SK-N-SH (cell line): ENCODE data around the gene SLC39A3. TPM values are rescaled to one million over a fixed set of nuclear protein-coding genes. Genes with fewer than 3 reads are reported as not detected.

ENCODE experiments used
- CTCF ChIA-PET: fragments of 300-600, 350-600 bp; formaldehyde crosslinking; extraction: SDS; loops from one replicate; lab custom pipeline; 2021; lab: Yijun Ruan, JAX
- POLR2A ChIA-PET: fragments of 350-600 bp; sonication (Branson Sonifier 250); formaldehyde crosslinking; extraction: SDS; loops from one replicate; lab custom pipeline; 2020; ENCODE audit warnings: antibody characterized with exemption, inconsistent platforms; lab: Yijun Ruan, JAX
- DNase-seq: peaks from one replicate; pipeline ENCODE4 v3.0.0; 2012
- H2AFZ ChIP-seq: fragments of 200-600 bp; sonication (generic); 2 replicates; pipeline ENCODE4 v1.8.1; 2016; ENCODE audit warnings: antibody characterized with exemption, mild to moderate bottlenecking, low read depth
- H3F3A ChIP-seq: fragments of 200-600 bp; sonication (generic); replicated peaks from 2 replicates; pipeline ENCODE3; 2016; ENCODE audit warnings: antibody characterized with exemption, mild to moderate bottlenecking; ENCODE audit not compliant: insufficient read depth
- H3K27ac ChIP-seq, 2 experiments: fragments of 200-500 bp in 1 of 2; fragments of 200-600 bp in 1 of 2; sonication (Bioruptor generic) in 1 of 2; sonication (generic), shearing (Covaris generic) in 1 of 2; 2 replicates each; pipeline versions ENCODE4 v1.5.1 to v1.6.1; 2014 to 2016; ENCODE audit warnings: low read depth in 2 of 2, inconsistent platforms in 1 of 2, low read length in 1 of 2, mild to moderate bottlenecking in 1 of 2, mixed read lengths in 1 of 2
- H3K27me3 ChIP-seq: fragments of 200-600 bp; sonication (generic), shearing (Covaris generic); 2 replicates; pipeline ENCODE4 v1.6.1; 2016; ENCODE audit warnings: mixed run types; ENCODE audit not compliant: insufficient read depth
- H3K36me3 ChIP-seq, 2 experiments: fragments of 200-500 bp in 1 of 2; fragments of 200-600 bp in 1 of 2; sonication (Bioruptor generic) in 1 of 2; sonication (generic) in 1 of 2; replicated peaks in 1 of 2; 2 replicates each; pipeline versions ENCODE3 to v1.5.1; 2014 to 2016; ENCODE audit warnings: low read length in 1 of 2, mild to moderate bottlenecking in 1 of 2; ENCODE audit not compliant: insufficient read depth in 2 of 2, control insufficient read depth in 1 of 2
- H3K4me1 ChIP-seq, 2 experiments: fragments of 200-500 bp in 1 of 2; fragments of 200-600 bp in 1 of 2; sonication (Bioruptor generic) in 1 of 2; sonication (generic), shearing (Covaris generic) in 1 of 2; 2 replicates each; pipeline versions ENCODE4 v1.5.1 to v1.6.1; 2014 to 2016; ENCODE audit warnings: low read depth in 1 of 2, low read length in 1 of 2, mixed run types in 1 of 2; ENCODE audit not compliant: insufficient read depth in 2 of 2, control insufficient read depth in 1 of 2
- H3K4me2 ChIP-seq: fragments of 200-600 bp; sonication (generic), shearing (Covaris generic); 2 replicates; pipeline ENCODE4 v1.6.1; 2017; ENCODE audit warnings: mixed run types
- H3K4me3 ChIP-seq, 2 experiments: fragments of 200-500 bp in 1 of 2; fragments of 200-600 bp in 1 of 2; sonication (Bioruptor generic) in 1 of 2; sonication (generic), shearing (Covaris generic) in 1 of 2; 2 replicates each; pipeline versions ENCODE4 v1.5.1 to v1.8.1; 2014 to 2016; ENCODE audit warnings: low read depth in 2 of 2, inconsistent platforms in 1 of 2, low read length in 1 of 2, mild to moderate bottlenecking in 1 of 2, mixed read lengths in 1 of 2, moderate library complexity in 1 of 2
- H3K79me2 ChIP-seq: fragments of 200-600 bp; sonication (generic); 2 replicates; pipeline ENCODE4 v1.8.1; 2017; ENCODE audit warnings: mild to moderate bottlenecking; ENCODE audit not compliant: insufficient read depth
- H3K9ac ChIP-seq: fragments of 200-600 bp; sonication (generic); 2 replicates; pipeline ENCODE4 v1.6.1; 2017; ENCODE audit warnings: mixed run types
- H3K9me2 ChIP-seq: fragments of 200-600 bp; sonication (generic); 2 replicates; pipeline ENCODE4 v1.6.1; 2017; ENCODE audit warnings: mixed run types
- H3K9me3 ChIP-seq: fragments of 200-600 bp; sonication (generic); 2 replicates; pipeline ENCODE4 v1.6.1; 2017; ENCODE audit warnings: mixed run types, mild to moderate bottlenecking, moderate library complexity
- H4K20me1 ChIP-seq: fragments of 200-600 bp; sonication (generic); 2 replicates; pipeline ENCODE4 v1.6.1; 2017; ENCODE audit warnings: mild to moderate bottlenecking, mixed run types; ENCODE audit not compliant: insufficient read depth
- EZH2phosphoT487 ChIP-seq: fragments of 200-600 bp; sonication (generic); IDR thresholded peaks from 2 replicates; pipeline ENCODE4 v1.6.1; 2017; ENCODE audit warnings: low read depth, mixed run types, mild to moderate bottlenecking, antibody characterized with exemption, moderate library complexity, borderline replicate concordance
- FOXM1 ChIP-seq: IDR thresholded peaks from 2 replicates; pipeline ENCODE4 v1.4.0; 2012; ENCODE audit warnings: low read depth, mild to moderate bottlenecking
- GABPA ChIP-seq: IDR thresholded peaks from 2 replicates; pipeline ENCODE4 v1.4.0; 2012; ENCODE audit warnings: low read depth, mild to moderate bottlenecking
- GATA2 ChIP-seq: sonication (generic); formaldehyde crosslinking; IDR thresholded peaks from 2 replicates; pipeline ENCODE4 v1.5.0; 2020; ENCODE audit warnings: mild to moderate bottlenecking, missing genetic modification reagents
- JUND ChIP-seq: IDR thresholded peaks from 2 replicates; pipeline ENCODE4 v1.4.0; 2012
- MEF2A ChIP-seq: IDR thresholded peaks from 2 replicates; pipeline ENCODE4 v1.4.0; 2012; ENCODE audit warnings: low read depth, borderline replicate concordance
- MXI1 ChIP-seq: IDR thresholded peaks from 2 replicates; pipeline ENCODE4 v1.6.1; 2012; ENCODE audit warnings: mild to moderate bottlenecking, low read depth, low read length, improper control_type of control experiment
- POLR2AphosphoS5 ChIP-seq: IDR thresholded peaks from 2 replicates; pipeline ENCODE4 v1.6.1; 2012; ENCODE audit warnings: low read depth, low read length
- RAD21 ChIP-seq: IDR thresholded peaks from 2 replicates; pipeline ENCODE4 v1.6.1; 2012; ENCODE audit warnings: mild to moderate bottlenecking, low read length
- RFX5 ChIP-seq: IDR thresholded peaks from 2 replicates; pipeline ENCODE4 v1.6.1; 2012; ENCODE audit warnings: mild to moderate bottlenecking, improper control_type of control experiment, low read length
- SMC3 ChIP-seq: IDR thresholded peaks from 2 replicates; pipeline ENCODE4 v1.6.1; 2012; ENCODE audit warnings: low read depth, low read length, improper control_type of control experiment
- TCF12 ChIP-seq: IDR thresholded peaks from 2 replicates; pipeline ENCODE4 v1.4.0; 2012
- TEAD4 ChIP-seq: IDR thresholded peaks from 2 replicates; pipeline ENCODE4 v1.4.0; 2012; ENCODE audit warnings: mild to moderate bottlenecking, borderline replicate concordance; ENCODE audit not compliant: insufficient read depth
- ZBTB33 ChIP-seq: IDR thresholded peaks from 2 replicates; pipeline ENCODE4 v1.4.0; 2012; ENCODE audit warnings: low read depth, borderline replicate concordance
- WGBS: methylation state at CpG from one replicate; pipeline ENCODE4 v1.1.6; 2017; ENCODE audit warnings: low lambda C conversion rate; 5-methylcytosine and 5-hydroxymethylcytosine counted together
- polyA plus RNA-seq, 3 experiments: library from polyadenylated mRNA; depleted of rRNA; stranded (reverse); fragments of >200 nt; gene quantifications; 2 replicates each; pipeline ENCODE4 v1.2.3, GENCODE V29; 2012
- TF ChIP-seq, protein P1 (sequence below): IDR thresholded peaks from 2 replicates; pipeline ENCODE4 v1.6.1; 2012; ENCODE audit warnings: mild to moderate bottlenecking, low read depth, low read length, moderate library complexity
- TF ChIP-seq, protein P2 (sequence below): fragments of 150-350 bp; IDR thresholded peaks from 2 replicates; pipeline ENCODE4 v1.6.1; 2017; ENCODE audit warnings: antibody characterized with exemption, low read length, low read depth, borderline replicate concordance

The SLC39A3 gene
- polyA plus RNA-seq, 1 of the 3 experiments (the other 2 are of a cell fraction) = 45.2 TPM

DNA sequence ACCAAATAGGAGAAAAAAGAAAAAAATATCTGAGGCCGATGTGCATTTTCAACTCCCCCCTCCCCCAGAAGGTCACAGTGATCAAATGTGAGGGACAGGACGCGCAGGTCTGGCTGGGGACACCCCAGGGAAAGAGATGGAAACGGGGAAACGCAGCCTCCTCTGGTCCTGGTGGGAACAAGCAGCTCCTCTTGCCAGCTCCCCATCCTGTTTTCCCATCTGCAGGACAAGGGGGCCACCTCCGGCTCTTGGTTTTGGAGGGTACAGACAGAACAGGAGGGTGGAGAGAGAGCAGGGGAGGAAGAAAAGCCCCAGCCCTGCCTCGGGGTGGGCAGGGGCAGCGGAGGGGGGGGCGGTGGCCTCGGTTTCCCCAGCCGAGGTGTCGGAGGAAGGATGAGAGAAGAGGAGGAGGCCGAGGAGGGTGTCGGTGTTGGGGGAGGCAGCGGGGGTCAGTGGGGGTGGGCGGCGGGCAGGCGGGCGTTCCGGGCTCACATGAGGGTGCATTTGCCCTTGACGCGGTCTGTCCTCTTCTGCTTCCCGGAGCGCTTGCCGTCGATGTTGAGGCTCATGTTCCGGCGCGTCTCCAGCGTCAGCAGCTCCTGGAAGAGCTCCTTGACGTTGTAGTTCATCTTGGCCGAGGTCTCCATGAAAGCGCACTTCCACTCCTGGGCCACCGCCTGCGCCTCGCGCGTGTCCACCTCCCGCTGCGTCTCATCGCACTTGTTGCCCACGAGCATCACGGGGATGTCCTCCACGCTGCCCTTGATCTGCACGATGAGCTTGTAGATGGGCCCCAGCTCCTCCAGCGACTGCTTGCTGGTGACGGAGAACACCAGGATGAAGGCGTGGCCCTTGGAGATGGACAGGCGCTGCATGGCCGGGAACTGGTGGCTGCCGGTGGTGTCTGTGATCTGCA, 22.8 kb downstream of the SLC39A3 start:
- H3K79me2 ChIP-seq = no peaks in the 10 kb centered on the region
- no peak overlapping the region for H3K9ac ChIP-seq
- ChIA-PET POLR2A (interaction anchor here (1.0 to 1.1 kb wide), 2 partner anchors 10 to 68 kb away, joined by 3 read pairs; partner anchors contain the start of gene THOP1), CTCF (interaction anchor here (1.6 kb wide), 1 partner anchor 13 kb away, joined by 4 read pairs; no protein-coding TSS in a partner anchor)
- H3K36me3 ChIP-seq = no peaks in the 10 kb centered on the region
- no peak overlapping the region for H2AFZ ChIP-seq
- H4K20me1 ChIP-seq = no peaks in the 10 kb centered on the region
- H3K27ac ChIP-seq = no peak overlapping the region
- H3K27me3 ChIP-seq = no peaks in the 10 kb centered on the region
- TF ChIP-seq EZH2phosphoT487 = no peak
- TF ChIP-seq, all 33 proteins: peak for 0
- H3K9me3 ChIP-seq = 0 out of 2 replicates have a peak, but pooled peaks cover 3% of the 10 kb centered on the region
- H3K4me2 ChIP-seq = no peak overlapping the region
- peak; percentile 28 for DNase-seq
- H3K4me1 ChIP-seq = peaks cover 9 to 10% of the 10 kb centered on the region in 2 experiments; a peak in 2 of 4 replicates
- no peaks in the 10 kb centered on the region for H3K9me2 ChIP-seq
- 94% methylated on average over 51 of the region's 51 CpGs for WGBS
- no peak overlapping the region for H3K4me3 ChIP-seq
- H3F3A ChIP-seq = no peaks in the 10 kb centered on the region

GRCh38 chr19:2716275-2716650, 23.6 kb downstream of the SLC39A3 start:
- no peak overlapping the region for H3K9ac ChIP-seq
- H4K20me1 ChIP-seq = no peaks in the 10 kb centered on the region
- H3K27ac ChIP-seq = no peak overlapping the region
- no peak overlapping the region for H2AFZ ChIP-seq
- whole genome bisulfite sequencing = 75% methylated on average over 5 of the region's 19 CpGs
- no peak overlapping the region for H3K4me2 ChIP-seq
- no peaks in the 10 kb centered on the region for H3K27me3 ChIP-seq
- no peaks in the 10 kb centered on the region for H3K36me3 ChIP-seq
- CTCF ChIA-PET = no interaction called here
- no peaks in the 10 kb centered on the region for H3K9me2 ChIP-seq
- TF ChIP-seq EZH2phosphoT487 (no peak), SMC3 (no peak), MEF2A (no peak), RFX5 (no peak), TCF12 (no peak), GABPA (no peak), MXI1 (no peak), ZBTB33 (no peak), GATA2 (CRISPR knock-in tag) (no peak), TEAD4 (no peak), FOXM1 (no peak), POLR2AphosphoS5 (no peak), RAD21 (no peak), JUND (no peak)
- TF ChIP-seq, protein P1, sequence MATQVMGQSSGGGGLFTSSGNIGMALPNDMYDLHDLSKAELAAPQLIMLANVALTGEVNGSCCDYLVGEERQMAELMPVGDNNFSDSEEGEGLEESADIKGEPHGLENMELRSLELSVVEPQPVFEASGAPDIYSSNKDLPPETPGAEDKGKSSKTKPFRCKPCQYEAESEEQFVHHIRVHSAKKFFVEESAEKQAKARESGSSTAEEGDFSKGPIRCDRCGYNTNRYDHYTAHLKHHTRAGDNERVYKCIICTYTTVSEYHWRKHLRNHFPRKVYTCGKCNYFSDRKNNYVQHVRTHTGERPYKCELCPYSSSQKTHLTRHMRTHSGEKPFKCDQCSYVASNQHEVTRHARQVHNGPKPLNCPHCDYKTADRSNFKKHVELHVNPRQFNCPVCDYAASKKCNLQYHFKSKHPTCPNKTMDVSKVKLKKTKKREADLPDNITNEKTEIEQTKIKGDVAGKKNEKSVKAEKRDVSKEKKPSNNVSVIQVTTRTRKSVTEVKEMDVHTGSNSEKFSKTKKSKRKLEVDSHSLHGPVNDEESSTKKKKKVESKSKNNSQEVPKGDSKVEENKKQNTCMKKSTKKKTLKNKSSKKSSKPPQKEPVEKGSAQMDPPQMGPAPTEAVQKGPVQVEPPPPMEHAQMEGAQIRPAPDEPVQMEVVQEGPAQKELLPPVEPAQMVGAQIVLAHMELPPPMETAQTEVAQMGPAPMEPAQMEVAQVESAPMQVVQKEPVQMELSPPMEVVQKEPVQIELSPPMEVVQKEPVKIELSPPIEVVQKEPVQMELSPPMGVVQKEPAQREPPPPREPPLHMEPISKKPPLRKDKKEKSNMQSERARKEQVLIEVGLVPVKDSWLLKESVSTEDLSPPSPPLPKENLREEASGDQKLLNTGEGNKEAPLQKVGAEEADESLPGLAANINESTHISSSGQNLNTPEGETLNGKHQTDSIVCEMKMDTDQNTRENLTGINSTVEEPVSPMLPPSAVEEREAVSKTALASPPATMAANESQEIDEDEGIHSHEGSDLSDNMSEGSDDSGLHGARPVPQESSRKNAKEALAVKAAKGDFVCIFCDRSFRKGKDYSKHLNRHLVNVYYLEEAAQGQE = no peak
- TF ChIP-seq, protein P2, sequence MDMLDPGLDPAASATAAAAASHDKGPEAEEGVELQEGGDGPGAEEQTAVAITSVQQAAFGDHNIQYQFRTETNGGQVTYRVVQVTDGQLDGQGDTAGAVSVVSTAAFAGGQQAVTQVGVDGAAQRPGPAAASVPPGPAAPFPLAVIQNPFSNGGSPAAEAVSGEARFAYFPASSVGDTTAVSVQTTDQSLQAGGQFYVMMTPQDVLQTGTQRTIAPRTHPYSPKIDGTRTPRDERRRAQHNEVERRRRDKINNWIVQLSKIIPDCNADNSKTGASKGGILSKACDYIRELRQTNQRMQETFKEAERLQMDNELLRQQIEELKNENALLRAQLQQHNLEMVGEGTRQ = no peak
- POLR2A ChIA-PET = interaction anchor here (1.0 kb wide), 1 partner anchor 11 kb away, joined by 3 read pairs; no protein-coding TSS in a partner anchor
- H3K9me3 ChIP-seq = 0 out of 2 replicates have a peak, but pooled peaks cover 3% of the 10 kb centered on the region
- H3K4me1 ChIP-seq = peaks cover 5% of the 10 kb centered on the region in 2 experiments; a peak in 2 of 4 replicates
- peak; percentile 39 for DNase-seq
- no peak overlapping the region for H3K4me3 ChIP-seq
- no peaks in the 10 kb centered on the region for H3F3A ChIP-seq
- no peaks in the 10 kb centered on the region for H3K79me2 ChIP-seq
